Calu3 (cell line): ENCODE data around the gene MMP13. TPM values are rescaled to one million over a fixed set of nuclear protein-coding genes. Genes with fewer than 3 reads are reported as not detected.

Source experiments
- BruUV-seq: library from RNA; stranded (reverse); fragments of 400-500 nt; replicated peaks from 2 replicates; lab custom pipeline; 2021; lab: Mats Ljungman, UMichigan
- CTCF ChIA-PET: fragments of 300-600 bp; sonication (Branson Sonifier 250); formaldehyde crosslinking; loops from one replicate; lab custom pipeline; 2022; ENCODE audit warnings: antibody characterized with exemption; lab: Charles Lee
- DNase-seq: peaks from one replicate; pipeline ENCODE4 v3.0.0; 2022
- H3K27ac Mint-ChIP-seq: one replicate; pipeline ENCODE4 v1.8.0; 2022; ENCODE audit warnings: mixed read lengths; ENCODE audit not compliant: unreplicated experiment
- H3K27me3 Mint-ChIP-seq: one replicate; pipeline ENCODE4 v1.8.0; 2022; ENCODE audit warnings: mixed read lengths; ENCODE audit not compliant: unreplicated experiment
- H3K36me3 Mint-ChIP-seq: one replicate; pipeline ENCODE4 v1.8.0; 2022; ENCODE audit warnings: mild to moderate bottlenecking, moderate library complexity, mixed read lengths; ENCODE audit not compliant: insufficient read depth, unreplicated experiment
- H3K4me1 Mint-ChIP-seq: one replicate; pipeline ENCODE4 v1.8.0; 2022; ENCODE audit warnings: mild to moderate bottlenecking, low read depth, mixed read lengths; ENCODE audit not compliant: unreplicated experiment
- H3K4me3 Mint-ChIP-seq: one replicate; pipeline ENCODE4 v1.8.0; 2022; ENCODE audit warnings: mild to moderate bottlenecking, low read depth, moderate library complexity, mixed read lengths; ENCODE audit not compliant: unreplicated experiment
- H3K9me3 Mint-ChIP-seq: one replicate; pipeline ENCODE4 v1.8.0; 2022; ENCODE audit warnings: low read depth, mixed read lengths; ENCODE audit not compliant: unreplicated experiment
- intact Hi-C: fragments of 100-400 bp; cut with micrococcal nuclease; formaldehyde crosslinking; loops from one replicate; pipeline ENCODE4 v1.10.0; 2022; ENCODE audit not compliant: unreplicated experiment
- total RNA-seq: library from RNA; stranded (reverse); gene quantifications from 2 replicates; pipeline ENCODE4 v1.2.3, GENCODE V29; 2022
- TF ChIP-seq, protein P1 (sequence below): fragments of 200-600 bp; IDR thresholded peaks from one replicate; pipeline ENCODE4 v1.8.0; 2022; ENCODE audit warnings: antibody characterized with exemption; ENCODE audit not compliant: unreplicated experiment

Gene MMP13
- total RNA-seq, 1 experiment from 2014 or later: not detected

- DNase-seq: no peak
- TF ChIP-seq, protein P1, sequence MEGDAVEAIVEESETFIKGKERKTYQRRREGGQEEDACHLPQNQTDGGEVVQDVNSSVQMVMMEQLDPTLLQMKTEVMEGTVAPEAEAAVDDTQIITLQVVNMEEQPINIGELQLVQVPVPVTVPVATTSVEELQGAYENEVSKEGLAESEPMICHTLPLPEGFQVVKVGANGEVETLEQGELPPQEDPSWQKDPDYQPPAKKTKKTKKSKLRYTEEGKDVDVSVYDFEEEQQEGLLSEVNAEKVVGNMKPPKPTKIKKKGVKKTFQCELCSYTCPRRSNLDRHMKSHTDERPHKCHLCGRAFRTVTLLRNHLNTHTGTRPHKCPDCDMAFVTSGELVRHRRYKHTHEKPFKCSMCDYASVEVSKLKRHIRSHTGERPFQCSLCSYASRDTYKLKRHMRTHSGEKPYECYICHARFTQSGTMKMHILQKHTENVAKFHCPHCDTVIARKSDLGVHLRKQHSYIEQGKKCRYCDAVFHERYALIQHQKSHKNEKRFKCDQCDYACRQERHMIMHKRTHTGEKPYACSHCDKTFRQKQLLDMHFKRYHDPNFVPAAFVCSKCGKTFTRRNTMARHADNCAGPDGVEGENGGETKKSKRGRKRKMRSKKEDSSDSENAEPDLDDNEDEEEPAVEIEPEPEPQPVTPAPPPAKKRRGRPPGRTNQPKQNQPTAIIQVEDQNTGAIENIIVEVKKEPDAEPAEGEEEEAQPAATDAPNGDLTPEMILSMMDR: no peak
- Mint-ChIP-seq H3K4me3 (no peak overlapping the region), H3K27me3 (peaks cover 14% of the 10 kb centered on the region), H3K9me3 (no peaks in the 10 kb centered on the region), H3K4me1 (no peaks in the 10 kb centered on the region), H3K27ac (no peak overlapping the region), H3K36me3 (no peaks in the 10 kb centered on the region)
- intact Hi-C loops: no loop called here
- CTCF ChIA-PET: no interaction called here
- BruUV-seq: no TSS peak
Observed at GRCh38 chr11:102950622-102951081, 4.9 kb downstream of the MMP13 start.

- CTCF ChIA-PET: no interaction called here
- no peaks in the 10 kb centered on the region for H3K4me1 Mint-ChIP-seq
- no peak overlapping the region for H3K27ac Mint-ChIP-seq
- H3K9me3 Mint-ChIP-seq: no peaks in the 10 kb centered on the region
- no peak for DNase-seq
- H3K27me3 Mint-ChIP-seq: peaks cover 14% of the 10 kb centered on the region
- no peak overlapping the region for H3K4me3 Mint-ChIP-seq
- TF ChIP-seq, protein P1: no peak
- BruUV-seq: no TSS peak
- intact Hi-C loops: loop anchor here (10.0 kb wide), 1 partner anchor 109 kb away; no protein-coding TSS in a partner anchor
- no peaks in the 10 kb centered on the region for H3K36me3 Mint-ChIP-seq
Observed at GRCh38 chr11:102946237-102946636, 9.3 kb downstream of the MMP13 start.

DNA sequence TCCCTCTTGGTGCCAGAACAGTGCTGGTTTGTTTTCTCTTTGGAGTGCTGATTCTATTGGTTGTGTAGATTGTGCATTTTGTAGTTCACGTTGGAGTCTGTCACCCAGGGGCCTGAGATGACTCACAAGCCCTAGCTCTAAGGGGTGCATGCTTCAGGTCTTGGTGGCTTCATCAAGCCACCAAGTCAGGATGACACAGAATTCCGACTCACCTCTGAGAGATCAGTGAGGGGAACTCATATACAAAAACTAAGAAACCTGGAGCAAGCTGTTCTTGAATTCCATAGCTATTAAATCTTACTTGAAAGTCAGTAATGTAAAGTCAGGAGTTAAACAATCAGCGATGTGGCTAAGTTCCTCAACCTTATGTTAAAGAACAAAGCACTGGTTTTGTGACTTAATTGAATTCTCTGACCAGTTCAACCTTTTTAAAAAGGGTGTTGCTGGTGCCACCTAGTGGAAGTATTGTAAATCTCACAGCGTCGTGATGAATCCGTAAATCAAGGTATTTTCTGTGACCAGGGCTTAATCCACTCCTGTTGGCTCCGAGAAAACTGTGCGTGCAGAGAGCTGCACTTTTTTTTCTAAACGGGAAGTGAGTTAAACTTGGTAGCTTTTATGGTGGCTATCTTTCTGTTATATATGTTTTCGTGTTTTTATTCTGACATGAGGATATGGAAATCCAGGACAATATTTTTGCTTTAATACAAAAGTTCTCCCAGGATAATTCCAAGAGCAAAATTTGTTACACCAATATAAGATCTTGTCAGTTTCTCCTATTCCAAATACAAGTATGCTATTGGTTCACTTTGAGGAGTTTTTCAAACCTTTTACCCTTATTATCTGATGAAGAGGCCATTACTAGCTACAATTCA, 14.6 kb downstream of the MMP13 start:
- H3K36me3 Mint-ChIP-seq: no peaks in the 10 kb centered on the region
- no TSS peak for BruUV-seq
- no peak overlapping the region for H3K27ac Mint-ChIP-seq
- CTCF ChIA-PET: interaction anchor here (1.3 to 2.2 kb wide), 3 partner anchors 11 to 109 kb away, joined by 3 to 14 read pairs (median 6); no protein-coding TSS in a partner anchor
- H3K4me1 Mint-ChIP-seq: no peaks in the 10 kb centered on the region
- H3K4me3 Mint-ChIP-seq: no peak overlapping the region
- TF ChIP-seq, protein P1: peak; percentile 43
- H3K27me3 Mint-ChIP-seq: peaks cover 47% of the 10 kb centered on the region
- intact Hi-C loops: loop anchor here (1.0 to 10.0 kb wide), 5 partner anchors 27 to 208 kb away; no protein-coding TSS in a partner anchor
- no peaks in the 10 kb centered on the region for H3K9me3 Mint-ChIP-seq
- peak; percentile 50 for DNase-seq

DNA sequence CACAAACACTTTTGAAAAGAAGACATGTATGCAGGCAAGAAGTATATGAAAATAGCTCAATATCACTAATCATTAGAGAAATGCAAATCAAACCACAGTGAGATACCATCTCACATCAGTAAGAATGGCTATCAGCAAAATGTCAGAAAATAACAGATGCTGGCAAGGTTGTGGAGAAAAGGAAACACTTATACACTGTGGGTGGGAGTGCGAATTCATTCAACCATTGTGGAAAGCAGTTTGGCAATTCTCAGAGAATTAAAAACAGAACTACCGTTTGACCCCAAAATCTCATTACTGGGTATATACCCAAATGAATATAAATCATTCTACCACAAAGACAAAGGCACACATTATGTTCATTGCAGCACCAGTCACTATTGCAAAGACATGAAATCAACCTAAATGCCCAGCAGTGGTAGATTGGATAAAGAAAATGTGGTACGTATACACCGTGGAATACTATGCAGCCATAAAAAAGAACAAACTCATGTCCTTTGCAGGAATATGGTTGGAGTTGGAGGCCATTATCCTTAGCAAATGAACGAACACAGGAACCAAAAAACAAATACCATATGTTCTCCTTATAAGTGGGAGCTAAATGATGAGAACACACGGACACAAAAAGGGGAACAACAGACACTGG, 18.5 kb downstream of the MMP13 start:
- BruUV-seq: no TSS peak
- no peak for DNase-seq
- H3K27ac Mint-ChIP-seq: no peak overlapping the region
- no peak overlapping the region for H3K4me3 Mint-ChIP-seq
- H3K4me1 Mint-ChIP-seq: no peaks in the 10 kb centered on the region
- intact Hi-C loops: no loop called here
- CTCF ChIA-PET: no interaction called here
- no peaks in the 10 kb centered on the region for H3K9me3 Mint-ChIP-seq
- peaks cover 71% of the 10 kb centered on the region for H3K27me3 Mint-ChIP-seq
- TF ChIP-seq, protein P1: no peak
- H3K36me3 Mint-ChIP-seq: no peaks in the 10 kb centered on the region
